Measurements from ENCODE around the gene SMIM28.
"Not testable (repeated sequence)": the region's sequence is repeated elsewhere in the genome, so short reads cannot be mapped to it uniquely, and the experiment has no call there.

Gene SMIM28

GRCh38 chr6:138424004-138424904 lies 46.5 kb downstream of the SMIM28 start:
- no peaks in the 10 kb centered on the region for H3K9me3 Mint-ChIP-seq
- peaks cover 7% of the 10 kb centered on the region for H3K4me1 Mint-ChIP-seq
- DNase-seq = no peak
- CTCF ChIA-PET = interaction anchor here (0.9 to 8.4 kb wide), 5 partner anchors 19 to 94 kb away, joined by 3 to 153 read pairs (median 3); partner anchors contain the start of gene HEBP2
- no peak overlapping the region for H3K27ac Mint-ChIP-seq
- peaks cover 5% of the 10 kb centered on the region for H3K36me3 Mint-ChIP-seq
- no peaks in the 10 kb centered on the region for H3K27me3 Mint-ChIP-seq
- H3K4me3 Mint-ChIP-seq = no peak overlapping the region

GRCh38 chr6:138425256-138425655 lies 47.6 kb downstream of the SMIM28 start:
- H3K27me3 Mint-ChIP-seq, H3K27ac Mint-ChIP-seq, H3K4me3 Mint-ChIP-seq, DNase-seq, H3K4me1 Mint-ChIP-seq, H3K9me3 Mint-ChIP-seq, H3K36me3 Mint-ChIP-seq: not testable (repeated sequence)
- CTCF ChIA-PET = interaction anchor here (1.1 to 8.4 kb wide), 4 partner anchors 18 to 93 kb away, joined by 3 to 153 read pairs (median 54); partner anchors contain the start of gene HEBP2

- peaks cover 6% of the 10 kb centered on the region for H3K27me3 Mint-ChIP-seq
- H3K4me3 Mint-ChIP-seq = no peak overlapping the region
- H3K4me1 Mint-ChIP-seq = peaks cover 8% of the 10 kb centered on the region
- H3K27ac Mint-ChIP-seq = no peak overlapping the region
- DNase-seq = no peak
- CTCF ChIA-PET = interaction anchor here (0.8 to 8.4 kb wide), 6 partner anchors 10 to 311 kb away, joined by 3 to 153 read pairs (median 6); no protein-coding TSS in a partner anchor
- H3K9me3 Mint-ChIP-seq = no peaks in the 10 kb centered on the region
- no peaks in the 10 kb centered on the region for H3K36me3 Mint-ChIP-seq
Measured at GRCh38 chr6:138426500-138427123, 48.9 kb downstream of the SMIM28 start.

GRCh38 chr6:138427701-138428100 lies 50.0 kb downstream of the SMIM28 start:
- peaks cover 8% of the 10 kb centered on the region for H3K4me1 Mint-ChIP-seq
- H3K36me3 Mint-ChIP-seq = no peaks in the 10 kb centered on the region
- CTCF ChIA-PET = interaction anchor here (0.9 to 8.4 kb wide), 6 partner anchors 11 to 312 kb away, joined by 3 to 153 read pairs (median 6); no protein-coding TSS in a partner anchor
- H3K4me3 Mint-ChIP-seq = no peak overlapping the region
- H3K27me3 Mint-ChIP-seq = peaks cover 11% of the 10 kb centered on the region
- no peak for DNase-seq
- H3K9me3 Mint-ChIP-seq = no peaks in the 10 kb centered on the region
- H3K27ac Mint-ChIP-seq = no peak overlapping the region

- Mint-ChIP-seq H3K27me3 (peaks cover 18% of the 10 kb centered on the region), H3K4me3 (no peak overlapping the region), H3K27ac (no peak overlapping the region), H3K36me3 (no peaks in the 10 kb centered on the region), H3K9me3 (no peaks in the 10 kb centered on the region), H3K4me1 (peaks cover 2% of the 10 kb centered on the region)
- CTCF ChIA-PET = interaction anchor here (0.6 to 8.4 kb wide), 17 partner anchors 13 to 336 kb away, joined by 3 to 153 read pairs (median 4); partner anchors contain the start of gene HEBP2
- DNase-seq = no peak
Measured at GRCh38 chr6:138428944-138429598, 51.4 kb downstream of the SMIM28 start.

GRCh38 chr6:138429761-138430160 lies 52.1 kb downstream of the SMIM28 start:
- peaks cover 2% of the 10 kb centered on the region for H3K4me1 Mint-ChIP-seq
- CTCF ChIA-PET = interaction anchor here (0.6 to 8.4 kb wide), 18 partner anchors 12 to 335 kb away, joined by 3 to 153 read pairs (median 4); partner anchors contain the start of gene HEBP2
- H3K4me3 Mint-ChIP-seq = no peak overlapping the region
- DNase-seq = no peak
- no peaks in the 10 kb centered on the region for H3K36me3 Mint-ChIP-seq
- peaks cover 18% of the 10 kb centered on the region for H3K27me3 Mint-ChIP-seq
- H3K9me3 Mint-ChIP-seq = no peaks in the 10 kb centered on the region
- H3K27ac Mint-ChIP-seq = no peak overlapping the region

- H3K4me3 Mint-ChIP-seq = no peak overlapping the region
- no peak overlapping the region for H3K27ac Mint-ChIP-seq
- H3K27me3 Mint-ChIP-seq = peaks cover 18% of the 10 kb centered on the region
- no peaks in the 10 kb centered on the region for H3K9me3 Mint-ChIP-seq
- H3K36me3 Mint-ChIP-seq = no peaks in the 10 kb centered on the region
- DNase-seq = no peak
- CTCF ChIA-PET = interaction anchor here (1.2 to 8.4 kb wide), 7 partner anchors 11 to 334 kb away, joined by 5 to 153 read pairs (median 7); no protein-coding TSS in a partner anchor
- peaks cover 2% of the 10 kb centered on the region for H3K4me1 Mint-ChIP-seq
Measured at GRCh38 chr6:138430361-138431145, 52.8 kb downstream of the SMIM28 start.

GRCh38 chr6:138431256-138432062 lies 53.8 kb downstream of the SMIM28 start:
- no peak overlapping the region for H3K27ac Mint-ChIP-seq

GRCh38 chr6:138432063-138432356 lies 54.3 kb downstream of the SMIM28 start:
- H3K4me1 Mint-ChIP-seq = peaks cover 2% of the 10 kb centered on the region
- DNase-seq = no peak
- no peak overlapping the region for H3K4me3 Mint-ChIP-seq
- CTCF ChIA-PET = interaction anchor here (8.0 to 8.4 kb wide), 2 partner anchors 76 to 87 kb away, joined by 106 to 153 read pairs; no protein-coding TSS in a partner anchor
- H3K9me3 Mint-ChIP-seq = no peaks in the 10 kb centered on the region
- H3K36me3 Mint-ChIP-seq = no peaks in the 10 kb centered on the region
- H3K27ac Mint-ChIP-seq = no peak overlapping the region
- H3K27me3 Mint-ChIP-seq = peaks cover 18% of the 10 kb centered on the region

More at GRCh38 chr6:138431256-138432062, 53.8 kb downstream of the SMIM28 start:
- no peak for DNase-seq
- no peaks in the 10 kb centered on the region for H3K36me3 Mint-ChIP-seq
- peaks cover 18% of the 10 kb centered on the region for H3K27me3 Mint-ChIP-seq
- H3K9me3 Mint-ChIP-seq = no peaks in the 10 kb centered on the region
- CTCF ChIA-PET = interaction anchor here (1.5 to 8.4 kb wide), 4 partner anchors 10 to 315 kb away, joined by 5 to 153 read pairs (median 56); no protein-coding TSS in a partner anchor
- H3K4me3 Mint-ChIP-seq = no peak overlapping the region
- peaks cover 2% of the 10 kb centered on the region for H3K4me1 Mint-ChIP-seq

Measured in activated naive CD4-positive, alpha-beta T cell treated with anti-CD3 and anti-CD28 coated beads, Interleukin-2, amount 10 ng/mL, durations not matched to agents 7 days and 5 days (primary cell).